GM18870 (cell line): ENCODE measurements around the gene ITPK1.
"Not testable (repeated sequence)": the region's sequence is repeated elsewhere in the genome, so short reads cannot be mapped to it uniquely, and the experiment has no call there.

Experiments
- ATAC-seq: cut with Tn5 transposase; IDR thresholded peaks from one replicate; pipeline ENCODE4 v1.9.1; 2021; ENCODE audit warnings: moderate library complexity; ENCODE audit not compliant: unreplicated experiment

The ITPK1 gene

DNA sequence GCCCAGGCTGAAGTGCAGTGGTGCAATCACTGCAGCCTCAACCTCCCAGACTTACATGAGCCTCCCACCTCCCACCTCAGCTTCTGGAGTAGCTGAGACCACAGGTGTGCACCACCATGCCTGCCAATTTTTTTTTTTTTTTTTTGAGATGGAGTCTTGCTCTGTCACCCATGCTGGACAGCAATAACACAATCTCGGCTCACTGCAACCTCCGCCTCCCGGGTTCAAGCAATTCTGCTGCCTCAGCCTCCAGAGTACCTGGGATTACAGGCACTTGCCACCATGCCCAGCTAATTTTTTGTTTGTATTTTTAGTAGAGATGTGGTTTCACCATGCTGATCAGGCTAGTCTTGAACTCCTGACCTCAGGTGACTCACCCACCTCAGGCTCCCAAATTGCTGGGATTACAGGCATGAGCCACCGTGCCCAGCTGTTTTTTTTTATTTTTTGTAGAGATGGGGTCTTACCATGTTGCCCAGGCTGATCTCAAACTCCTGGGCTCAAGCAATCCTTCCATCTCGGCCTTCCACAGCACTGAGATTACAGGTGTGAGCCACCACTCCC lies 15.6 kb upstream of the ITPK1 start:
- not testable (repeated sequence) for ATAC-seq

DNA sequence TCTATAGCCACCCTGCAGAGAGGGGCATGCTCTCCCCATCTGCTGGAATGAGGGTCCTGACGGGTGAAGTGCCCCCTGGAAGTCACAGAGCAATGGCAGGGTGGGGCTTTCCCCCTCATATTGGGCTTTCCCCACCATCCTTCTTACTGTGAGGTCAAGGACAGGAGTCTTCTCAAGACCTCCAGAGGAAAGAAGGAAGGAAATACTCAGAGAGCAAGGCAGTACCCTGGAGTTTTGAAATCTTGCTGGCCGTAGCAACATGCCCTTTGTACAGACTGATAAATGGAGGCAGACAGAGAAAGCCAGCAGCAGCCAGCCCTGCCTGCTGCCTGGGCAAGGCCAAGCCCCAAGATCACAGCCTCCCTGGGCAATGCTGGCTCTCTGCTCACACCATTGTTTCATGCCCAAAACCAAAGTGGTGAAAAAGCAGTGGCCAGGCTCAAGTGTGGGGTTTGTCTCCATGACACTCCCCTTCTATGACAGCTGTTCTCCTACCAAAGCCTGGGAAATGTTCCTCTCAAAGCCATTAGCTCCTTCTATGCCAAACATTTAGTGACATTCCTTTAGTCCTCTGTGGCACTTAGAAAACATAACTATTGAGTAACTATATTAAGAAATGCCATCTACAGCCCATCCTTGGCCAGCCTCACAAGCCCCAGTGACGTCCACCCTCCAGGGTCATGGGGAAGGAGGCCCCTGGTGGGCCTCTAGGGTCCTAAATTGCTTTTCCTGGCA lies 13.2 kb upstream of the ITPK1 start:
- ATAC-seq = no peak

DNA sequence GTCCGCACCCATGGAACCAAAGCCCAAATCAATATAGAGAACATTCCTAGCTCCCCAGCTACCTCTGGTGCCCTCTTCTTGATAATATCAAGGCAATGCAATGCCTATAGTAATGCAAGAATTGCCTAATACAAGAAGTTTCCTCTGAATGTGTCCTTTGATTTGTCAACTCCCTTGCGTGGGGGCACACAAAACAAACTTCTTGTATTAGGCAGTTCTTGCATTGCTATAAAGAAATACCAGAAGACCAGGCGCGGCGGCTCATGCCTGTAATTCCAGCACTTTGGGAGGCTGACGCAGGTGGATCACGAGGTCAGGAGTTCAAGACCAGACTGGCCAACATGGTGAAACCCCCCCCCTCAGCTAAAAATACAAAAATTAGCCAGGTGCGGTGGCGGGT lies 10.4 kb upstream of the ITPK1 start:
- no peak for ATAC-seq

DNA sequence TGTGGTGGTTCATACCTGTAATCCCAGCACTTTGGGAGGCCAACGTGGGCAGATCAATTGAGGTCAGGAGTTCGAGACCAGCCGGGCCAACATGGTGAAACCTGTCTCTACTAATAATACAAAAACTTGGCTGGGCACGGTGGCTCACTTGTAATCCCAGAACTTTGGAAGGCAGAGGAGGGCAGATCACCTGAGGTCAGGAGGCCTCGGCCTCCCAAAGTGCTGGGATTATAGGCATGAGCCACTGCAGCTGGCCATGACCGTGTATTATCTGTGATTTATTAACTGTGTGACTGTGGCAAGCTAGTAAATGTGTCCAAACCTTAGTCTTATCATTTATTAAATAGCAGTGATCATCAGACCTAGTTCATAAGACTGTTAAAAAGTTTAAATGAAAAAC lies 7.1 kb upstream of the ITPK1 start:
- no peak for ATAC-seq

DNA sequence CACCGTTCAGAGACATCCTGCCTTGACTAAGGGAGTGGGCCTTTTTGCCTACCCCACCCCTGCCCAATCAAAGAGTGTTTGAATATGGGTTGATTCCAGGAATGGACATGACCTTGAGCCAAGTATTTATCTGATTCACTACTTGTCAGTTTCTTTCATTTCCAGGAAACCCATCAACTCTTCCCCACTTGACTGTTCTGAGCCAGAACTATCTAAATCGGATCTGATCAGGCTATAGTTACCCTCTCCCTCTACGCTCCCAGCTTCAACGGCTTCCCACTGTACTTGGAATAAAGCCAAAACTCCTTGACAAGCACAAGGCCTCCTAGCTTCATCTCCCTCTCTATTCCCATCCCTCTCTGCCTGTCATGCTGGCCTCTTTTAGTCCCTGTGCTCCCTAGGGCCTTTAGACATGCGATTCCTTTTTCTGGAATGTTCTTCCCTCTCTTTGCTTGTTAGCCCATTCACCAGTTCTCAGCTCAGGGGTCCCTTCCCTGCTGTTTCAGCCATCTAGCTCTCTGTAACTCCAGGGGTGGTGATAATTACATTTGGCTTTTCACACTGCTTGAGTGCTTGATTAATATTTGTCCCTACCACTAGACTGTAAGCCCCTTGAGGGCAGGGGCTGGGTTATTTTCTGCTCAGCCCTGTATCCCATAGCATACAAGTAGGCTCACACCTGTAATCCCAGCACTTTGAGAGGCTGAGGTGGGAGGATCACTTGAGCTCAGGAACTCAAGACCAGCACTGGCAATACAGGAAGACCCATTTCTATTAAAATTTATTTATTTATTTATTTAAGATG lies 5.5 kb upstream of the ITPK1 start:
- no peak for ATAC-seq

DNA sequence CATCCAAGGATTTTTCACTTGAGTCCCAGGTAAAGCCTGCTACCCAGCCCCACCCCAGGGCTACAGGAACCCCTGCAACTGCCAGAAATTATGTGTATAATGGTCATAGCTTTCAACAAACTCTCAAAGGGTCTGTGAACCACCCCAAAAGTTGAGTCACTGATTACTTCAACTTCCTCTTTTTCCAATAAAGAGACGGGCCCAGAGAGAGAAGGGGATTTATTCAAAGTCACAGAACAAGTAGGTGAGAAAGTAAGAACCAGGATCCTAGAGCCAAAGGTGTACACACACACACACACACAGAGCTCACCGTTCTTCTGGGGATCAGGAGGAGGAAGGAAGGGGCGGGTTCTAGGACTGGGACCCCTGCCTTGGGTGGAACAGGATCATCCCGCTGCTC lies 4.8 kb upstream of the ITPK1 start:
- no peak for ATAC-seq

DNA sequence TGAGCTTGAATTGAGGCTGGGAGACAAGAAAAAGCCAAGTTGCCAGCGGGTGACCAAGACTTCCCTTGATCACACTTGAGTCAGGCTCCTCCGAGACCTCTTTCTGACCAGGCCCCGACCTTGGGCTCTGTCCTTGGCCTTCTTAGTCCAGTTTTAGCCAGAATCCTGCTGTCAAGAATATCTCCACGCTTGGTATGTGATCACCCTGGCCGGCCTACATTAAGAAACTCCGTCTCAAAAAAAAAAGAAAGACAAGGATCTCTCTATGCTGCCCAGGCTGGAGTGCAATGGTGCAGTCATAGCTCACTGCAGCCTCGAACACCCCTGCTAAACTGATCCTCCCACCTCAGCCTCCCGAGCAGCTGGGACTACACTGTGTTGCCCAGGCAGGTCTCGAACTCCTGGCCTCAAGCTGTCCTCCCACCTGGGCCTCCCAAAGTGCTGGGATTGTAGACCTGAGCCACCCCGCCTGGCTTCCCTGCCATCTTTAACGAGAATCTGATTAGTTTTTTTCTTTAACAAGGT lies 1.0 kb upstream of the ITPK1 start:
- ATAC-seq = no peak

DNA sequence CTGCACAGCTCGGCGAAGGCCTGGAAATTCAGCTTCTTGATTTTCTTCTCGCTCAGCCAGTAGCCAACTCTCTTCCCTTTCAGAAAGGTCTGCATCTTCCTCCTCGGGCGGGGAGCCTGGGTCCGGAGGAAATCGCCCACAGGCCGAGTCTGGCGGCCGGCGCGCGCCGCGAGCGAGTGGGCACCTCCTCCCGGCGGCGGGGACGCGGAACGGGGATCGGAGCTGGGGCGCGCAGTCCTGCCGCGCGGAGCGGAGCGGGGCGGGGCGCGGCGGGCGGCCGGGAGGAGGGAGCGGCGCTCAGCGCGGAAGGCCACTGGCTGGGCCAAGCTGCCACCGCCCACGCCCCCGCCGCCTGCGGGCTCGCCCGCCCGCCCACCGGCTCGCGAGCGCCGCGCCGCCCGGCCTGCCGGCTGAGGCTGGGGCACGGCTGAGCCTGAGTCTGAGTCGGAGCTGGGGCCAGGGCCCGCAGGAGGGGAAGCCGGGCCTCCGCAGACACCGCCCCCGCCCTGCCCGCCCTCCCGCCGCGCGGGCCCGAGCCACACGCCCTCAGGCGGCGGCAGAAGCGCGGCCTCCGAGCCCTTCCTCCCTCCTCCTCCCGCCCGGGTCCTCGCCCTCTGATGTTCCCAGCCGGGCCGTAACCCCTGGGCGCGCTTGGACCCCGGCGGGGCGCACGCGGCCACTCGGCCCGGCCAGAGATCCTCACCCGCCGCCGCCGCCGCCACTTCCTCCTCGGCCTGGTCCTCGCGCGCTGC lies 480 bp downstream of the ITPK1 start:
- peak; percentile 41 for ATAC-seq

DNA sequence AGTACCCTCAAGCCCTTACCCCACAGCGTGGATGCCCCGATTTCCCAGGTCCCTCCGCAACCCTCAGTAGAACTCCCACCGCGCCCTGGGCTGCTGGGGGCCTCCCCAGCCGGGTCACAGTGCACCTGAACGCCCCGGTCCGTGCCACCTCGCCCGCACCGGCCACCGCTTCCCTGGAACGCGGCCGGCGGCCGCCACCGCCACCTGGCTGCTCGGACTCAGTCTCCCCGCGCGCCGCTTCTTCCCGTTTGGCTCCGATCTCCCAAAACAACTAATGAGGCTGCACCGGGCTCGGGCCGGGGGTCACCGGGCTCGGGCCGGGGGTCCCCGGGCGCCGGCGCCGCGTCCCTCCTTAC lies 1.0 kb downstream of the ITPK1 start:
- peak; percentile 2 for ATAC-seq

DNA sequence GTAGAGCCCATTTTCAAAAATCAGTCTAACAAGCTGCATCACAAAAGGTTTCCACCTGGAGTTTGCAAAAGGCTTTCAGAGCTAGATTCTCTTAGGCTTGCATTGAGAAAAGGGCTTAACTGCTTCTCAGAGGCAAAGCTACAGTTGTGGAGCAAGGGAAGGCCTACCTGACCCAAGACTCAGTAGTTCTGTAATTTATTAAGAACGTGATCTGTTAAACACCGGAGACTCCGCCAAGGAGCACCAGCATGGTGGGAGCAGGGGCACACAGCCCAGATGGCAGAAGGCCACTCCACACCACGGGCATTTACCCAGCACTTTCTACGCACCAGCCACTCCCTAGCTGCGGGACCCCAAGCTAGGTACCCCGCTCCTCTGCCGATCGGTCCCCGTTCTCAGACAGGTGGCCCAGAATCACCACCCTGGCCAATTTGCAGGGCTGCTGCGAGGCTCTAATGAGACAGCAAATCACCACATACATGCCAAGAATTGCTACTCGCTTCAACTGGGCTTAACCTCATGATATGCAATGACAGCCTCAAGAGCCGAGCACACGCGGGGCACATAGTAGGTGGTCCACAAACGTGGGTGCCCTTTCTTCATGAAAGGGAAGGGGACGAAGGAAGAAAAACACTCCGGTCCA lies 1.5 kb downstream of the ITPK1 start:
- no peak for ATAC-seq

DNA sequence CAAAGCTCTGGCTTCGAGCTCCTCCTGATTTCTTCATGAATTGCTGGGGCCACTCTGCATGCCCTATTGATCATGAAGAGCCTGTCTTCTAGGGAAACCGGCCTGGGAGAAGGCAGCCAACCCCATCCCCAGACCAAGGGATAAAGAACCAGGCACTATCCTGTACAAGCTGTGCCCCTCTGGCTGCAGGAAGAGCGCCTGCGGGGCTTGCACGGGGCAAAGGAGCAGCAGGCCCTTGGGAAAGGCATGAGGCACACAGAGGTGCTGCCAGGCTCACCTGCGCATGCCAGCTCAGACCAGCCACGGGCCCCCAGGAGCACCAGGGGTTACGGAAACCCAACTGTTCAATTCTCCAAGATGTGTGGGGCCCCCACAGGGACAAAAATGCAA lies 2.1 kb downstream of the ITPK1 start:
- ATAC-seq = no peak

DNA sequence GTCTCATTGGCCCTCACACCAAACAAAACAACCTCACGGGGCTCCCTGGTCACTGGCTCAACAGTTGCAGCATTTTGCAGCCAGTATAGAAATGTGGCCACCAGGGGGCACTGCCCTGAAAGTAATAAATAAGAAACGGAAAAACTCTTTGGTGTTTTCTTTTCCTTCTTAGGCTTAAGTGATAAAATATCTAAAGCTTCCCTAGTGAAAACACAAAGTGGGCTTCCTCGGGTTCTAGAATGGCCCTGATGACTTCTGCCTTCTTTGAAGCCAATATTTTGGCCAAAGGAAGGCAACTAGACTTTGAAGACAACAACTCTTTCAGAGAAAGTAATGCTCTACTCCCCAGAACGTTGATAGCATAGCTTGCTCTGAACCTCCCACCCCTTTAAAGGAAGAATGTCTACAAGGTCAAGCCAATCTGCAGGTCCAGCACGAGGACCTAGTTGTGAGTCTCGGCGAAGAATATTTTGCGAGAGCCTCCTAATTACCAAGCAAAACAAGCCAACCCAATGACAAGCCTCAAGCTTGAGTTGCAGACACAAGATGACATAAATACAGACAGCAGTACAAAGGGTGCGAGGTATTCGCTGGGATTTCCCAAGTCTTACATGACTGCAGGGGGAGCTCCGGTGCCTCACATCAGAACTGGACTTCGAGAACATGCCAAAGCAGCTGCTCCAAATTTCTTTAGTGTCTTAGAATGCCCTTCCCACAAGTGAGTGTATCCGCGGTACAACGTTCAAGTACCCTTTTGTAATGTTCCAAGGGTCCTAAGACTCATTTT lies 2.6 kb downstream of the ITPK1 start:
- peak; percentile 39 for ATAC-seq

DNA sequence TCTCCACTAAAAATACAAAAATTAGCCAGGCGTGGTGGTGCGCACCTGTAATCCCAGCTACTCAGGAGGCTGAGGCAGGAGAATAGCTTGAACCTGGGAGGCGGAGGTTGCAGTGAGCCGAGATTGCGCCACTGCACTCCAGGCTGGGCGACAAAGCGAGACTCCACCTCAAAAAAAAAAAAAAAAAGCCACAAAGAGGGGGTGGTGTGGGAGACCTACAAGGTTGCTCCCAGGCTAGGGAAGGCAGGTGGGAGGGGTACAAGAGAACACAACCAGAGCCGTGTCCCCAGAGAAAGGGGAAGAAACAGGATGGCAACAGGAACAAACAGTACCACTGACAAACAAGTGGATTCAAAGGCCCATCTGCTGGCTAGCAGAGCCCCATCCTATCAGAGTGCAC lies 4.2 kb downstream of the ITPK1 start:
- ATAC-seq = not testable (repeated sequence)

DNA sequence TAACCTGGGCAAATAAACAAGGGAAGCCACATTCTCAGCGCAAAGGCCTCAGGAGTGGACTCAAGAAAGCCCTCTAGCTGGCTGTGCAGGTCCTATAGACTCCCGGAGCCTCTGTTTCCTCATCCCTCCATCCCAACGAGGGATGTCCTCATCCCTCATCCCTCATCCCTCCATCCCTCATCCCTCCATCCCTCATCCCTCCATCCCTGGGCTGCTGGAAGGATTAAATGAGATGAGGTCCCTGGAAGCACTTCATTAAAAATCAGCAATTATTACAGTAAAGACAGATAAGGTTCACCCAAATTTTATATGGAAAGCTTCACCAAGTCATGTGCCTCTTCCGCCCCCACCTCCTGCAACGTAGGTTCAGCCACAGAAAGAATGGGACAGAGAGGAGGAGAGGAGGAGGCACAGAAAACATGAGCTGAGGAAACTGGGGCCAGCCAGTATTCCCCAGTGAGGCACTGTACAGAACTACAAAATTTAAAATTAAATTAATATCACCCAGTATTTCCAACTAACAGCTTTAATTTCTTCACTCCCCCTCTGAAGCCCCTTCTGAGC lies 4.8 kb downstream of the ITPK1 start:
- ATAC-seq = no peak

DNA sequence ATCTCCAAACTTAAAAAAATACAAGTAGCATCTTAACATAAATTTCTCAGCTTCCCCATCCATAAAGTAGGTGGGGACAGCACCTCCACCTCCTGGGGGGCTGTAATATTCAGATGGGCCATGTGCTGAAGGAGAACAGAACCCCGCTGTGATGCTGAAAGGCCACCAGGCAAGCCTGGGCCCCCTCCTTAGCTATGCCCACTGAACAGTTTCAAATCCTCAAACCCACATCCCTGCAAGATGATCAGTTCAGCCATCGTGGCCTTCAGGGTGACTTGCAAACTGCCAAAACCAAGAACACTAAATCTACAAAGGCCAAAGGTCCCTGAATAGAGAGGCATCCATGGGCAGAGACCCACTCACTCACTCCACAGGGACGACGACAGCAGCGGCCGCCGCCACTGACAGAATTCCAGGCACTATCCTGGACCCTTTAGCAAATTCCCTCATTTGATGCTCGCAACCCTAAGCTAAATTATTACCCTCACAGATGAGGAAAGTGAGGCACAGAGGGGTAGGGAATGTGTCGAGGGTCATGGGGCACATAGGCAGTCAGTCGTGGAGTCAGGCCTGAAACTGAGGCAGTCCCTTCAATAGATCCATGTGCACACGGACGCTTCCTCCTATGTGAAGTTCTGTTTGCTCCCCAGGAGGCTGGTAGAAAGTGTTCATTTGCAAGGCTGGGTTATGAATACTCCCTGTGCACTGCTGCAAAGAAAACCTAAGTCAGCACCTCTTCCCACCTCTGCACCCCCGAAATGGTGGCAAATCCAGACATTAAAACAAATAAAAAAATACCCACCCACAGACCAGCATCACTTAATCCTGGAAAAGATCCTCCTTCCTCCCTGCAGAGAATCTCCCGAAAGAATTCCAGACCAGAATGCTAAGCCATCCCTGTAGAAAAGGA lies 5.9 kb downstream of the ITPK1 start:
- no peak for ATAC-seq

DNA sequence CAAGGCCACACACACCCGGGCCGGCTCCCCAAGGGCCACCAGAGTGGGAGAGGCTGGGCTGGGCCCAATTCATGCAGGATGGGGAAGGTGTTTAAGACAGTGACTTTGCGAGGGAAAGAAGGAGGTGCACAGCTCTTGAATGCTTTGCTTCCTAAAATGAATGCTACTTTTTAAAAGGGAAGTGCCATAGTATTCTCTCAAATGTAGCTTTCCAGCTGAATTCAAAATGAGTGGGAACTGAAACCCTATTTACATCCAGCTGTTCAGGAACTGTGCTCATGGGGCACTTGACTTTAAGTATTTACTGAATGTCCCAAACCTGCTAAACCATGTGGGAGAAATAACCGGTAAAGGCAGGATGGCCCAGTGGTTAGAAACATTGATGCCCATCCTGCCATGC lies 7.6 kb downstream of the ITPK1 start:
- no peak for ATAC-seq

DNA sequence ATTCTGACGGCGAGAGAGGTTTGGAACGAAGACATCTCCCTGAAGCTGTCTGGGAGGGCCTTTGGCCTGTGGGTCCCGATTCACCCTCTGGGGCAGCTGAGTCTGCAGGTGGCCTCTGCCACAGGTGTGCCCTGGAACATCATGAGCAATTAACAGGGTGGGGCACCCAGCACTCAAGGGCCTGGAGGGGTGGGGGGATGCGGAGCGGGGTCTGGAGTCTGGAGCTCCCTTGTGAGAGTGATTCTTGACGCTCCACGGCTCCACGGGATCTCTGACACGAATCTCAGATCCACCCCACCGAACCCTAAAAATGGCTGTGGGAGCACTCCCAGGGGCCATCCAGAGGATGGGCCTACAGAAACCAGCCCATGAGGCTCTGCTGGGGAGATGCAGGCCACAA lies 8.3 kb downstream of the ITPK1 start:
- ATAC-seq = no peak

DNA sequence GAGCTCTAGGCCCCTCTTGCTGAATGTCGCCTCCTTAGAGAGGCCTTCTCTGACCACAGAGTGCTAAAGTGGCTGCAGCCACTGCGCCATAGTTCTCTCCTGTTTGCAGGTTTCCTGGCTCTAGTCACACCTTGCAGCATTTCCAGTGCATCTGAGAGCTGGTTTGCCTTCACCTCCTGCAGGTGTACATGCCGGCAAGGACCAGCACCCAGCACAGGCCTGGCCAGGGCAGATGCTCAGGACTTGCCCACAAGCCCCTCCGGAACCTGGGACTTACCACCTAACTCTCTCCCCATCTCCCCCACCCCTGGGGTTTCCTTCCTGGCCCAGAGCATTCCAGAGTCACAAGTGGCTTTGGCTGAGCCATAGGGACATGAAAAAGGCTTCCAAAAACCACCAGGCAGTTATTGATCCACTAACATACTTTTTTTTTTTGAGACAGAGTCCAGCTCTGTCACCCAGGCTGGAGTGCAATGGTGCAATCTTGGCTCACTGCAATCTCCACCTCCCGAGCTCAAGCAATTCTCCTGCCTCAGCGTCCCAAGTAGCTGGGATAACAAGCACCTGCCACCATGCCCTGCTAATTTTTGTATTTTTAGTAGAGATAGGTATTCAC lies 9.1 kb downstream of the ITPK1 start:
- no peak for ATAC-seq
